ENCODE measurements around the gene DDIAS. TPM values are rescaled to one million over a fixed set of nuclear protein-coding genes. Genes with fewer than 3 reads are reported as not detected.

DDIAS gene
- total RNA-seq, 1 donor = 14.3 TPM

GRCh38 chr11:82871646-82872045 is 29.9 kb upstream of the DDIAS start:
- TF ChIP-seq CTCF (IDR thresholded peaks at IDR 0.05; ENCODE audit: insufficient read depth, low read length) = no peak
- H3K4me3 ChIP-seq (ENCODE audit: low read depth, low read length) = no peak overlapping the region
- no peak for DNase-seq (ENCODE audit: low read depth)

GRCh38 chr11:82872377-82873150 is 29.0 kb upstream of the DDIAS start:
- no peak for TF ChIP-seq CTCF (IDR thresholded peaks at IDR 0.05; ENCODE audit: insufficient read depth, low read length)
- H3K4me3 ChIP-seq (ENCODE audit: low read depth, low read length) = no peak overlapping the region
- no peak for DNase-seq (ENCODE audit: low read depth)

GRCh38 chr11:82873919-82874333 is 27.6 kb upstream of the DDIAS start:
- no peak for TF ChIP-seq CTCF (IDR thresholded peaks at IDR 0.05; ENCODE audit: insufficient read depth, low read length)
- DNase-seq (ENCODE audit: low read depth) = no peak
- no peak overlapping the region for H3K4me3 ChIP-seq (ENCODE audit: low read depth, low read length)

GRCh38 chr11:82874646-82875523 is 26.7 kb upstream of the DDIAS start:
- DNase-seq (ENCODE audit: low read depth) = no peak
- H3K4me3 ChIP-seq (ENCODE audit: low read depth, low read length) = no peak overlapping the region
- TF ChIP-seq CTCF (IDR thresholded peaks at IDR 0.05; ENCODE audit: insufficient read depth, low read length) = no peak

GRCh38 chr11:82883853-82884252 is 17.7 kb upstream of the DDIAS start:
- H3K4me3 ChIP-seq (ENCODE audit: low read depth, low read length) = no peak overlapping the region
- DNase-seq (ENCODE audit: low read depth) = peak; percentile 29
- TF ChIP-seq CTCF (IDR thresholded peaks at IDR 0.05; ENCODE audit: insufficient read depth, low read length) = no peak

- DNase-seq (ENCODE audit: low read depth) = peak; percentile 6
- no peak overlapping the region for H3K4me3 ChIP-seq (ENCODE audit: low read depth, low read length)
- TF ChIP-seq CTCF (IDR thresholded peaks at IDR 0.05; ENCODE audit: insufficient read depth, low read length) = no peak
These were observed 12.2 kb upstream of the DDIAS start for GRCh38 chr11:82889133-82890001.

All from fibroblast of the aortic adventitia (primary cell).